ENCODE measurements around the gene CCDC192.

Gene CCDC192

DNA sequence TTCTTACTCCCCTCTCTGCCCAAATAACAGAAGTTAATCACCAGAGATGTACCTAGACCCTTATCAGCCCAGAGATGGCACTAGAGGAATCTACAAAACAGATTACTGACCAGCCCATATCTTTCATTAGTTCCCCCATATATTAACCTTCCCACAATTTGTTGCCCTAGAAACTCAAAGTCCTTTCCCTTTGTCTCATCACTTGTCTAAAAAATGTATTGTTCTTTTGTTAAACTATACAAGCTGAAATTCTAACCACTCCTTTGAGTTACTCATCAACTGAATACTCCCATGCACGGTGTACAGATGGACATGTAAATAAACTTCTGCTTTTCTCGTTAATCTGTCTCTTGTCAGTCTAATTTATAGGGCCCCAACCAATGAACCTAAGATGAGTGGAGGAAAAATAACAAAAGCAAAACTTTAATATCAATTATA lies 130.9 kb downstream of the CCDC192 start:
- TF ChIP-seq, protein P1, sequence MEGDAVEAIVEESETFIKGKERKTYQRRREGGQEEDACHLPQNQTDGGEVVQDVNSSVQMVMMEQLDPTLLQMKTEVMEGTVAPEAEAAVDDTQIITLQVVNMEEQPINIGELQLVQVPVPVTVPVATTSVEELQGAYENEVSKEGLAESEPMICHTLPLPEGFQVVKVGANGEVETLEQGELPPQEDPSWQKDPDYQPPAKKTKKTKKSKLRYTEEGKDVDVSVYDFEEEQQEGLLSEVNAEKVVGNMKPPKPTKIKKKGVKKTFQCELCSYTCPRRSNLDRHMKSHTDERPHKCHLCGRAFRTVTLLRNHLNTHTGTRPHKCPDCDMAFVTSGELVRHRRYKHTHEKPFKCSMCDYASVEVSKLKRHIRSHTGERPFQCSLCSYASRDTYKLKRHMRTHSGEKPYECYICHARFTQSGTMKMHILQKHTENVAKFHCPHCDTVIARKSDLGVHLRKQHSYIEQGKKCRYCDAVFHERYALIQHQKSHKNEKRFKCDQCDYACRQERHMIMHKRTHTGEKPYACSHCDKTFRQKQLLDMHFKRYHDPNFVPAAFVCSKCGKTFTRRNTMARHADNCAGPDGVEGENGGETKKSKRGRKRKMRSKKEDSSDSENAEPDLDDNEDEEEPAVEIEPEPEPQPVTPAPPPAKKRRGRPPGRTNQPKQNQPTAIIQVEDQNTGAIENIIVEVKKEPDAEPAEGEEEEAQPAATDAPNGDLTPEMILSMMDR (conservative IDR thresholded peaks at IDR 0.05; ENCODE audit: low read depth, low read length): no peak

DNA sequence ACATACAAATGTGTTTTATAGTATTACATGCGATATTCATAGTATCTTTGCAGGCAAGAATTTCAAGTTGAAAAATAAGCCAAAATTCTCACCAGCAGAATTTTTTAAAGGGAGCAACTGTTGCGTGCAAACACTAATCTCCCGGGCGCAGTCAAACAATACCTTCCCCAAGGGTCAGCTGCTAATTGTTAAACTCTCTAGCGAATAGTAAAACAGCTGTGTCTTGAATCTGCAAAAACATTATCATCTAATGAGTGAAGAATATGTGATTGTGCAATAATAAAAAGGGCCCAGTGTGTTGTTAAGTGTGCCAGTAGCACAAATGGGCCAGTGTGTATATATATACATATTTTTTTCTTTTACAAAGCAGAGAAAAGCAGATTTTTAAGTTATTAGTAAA lies 131.4 kb downstream of the CCDC192 start:
- H3K4me3 ChIP-seq (IDR thresholded peaks at IDR 0.05; ENCODE audit: insufficient read depth, low read depth, low read length): no peak overlapping the region
- no peak overlapping the region for H3K9ac ChIP-seq
- no peak overlapping the region for H3K27ac ChIP-seq
- H3K4me1 ChIP-seq (ENCODE audit: low read depth, poor library complexity, severe bottlenecking): no peaks in the 10 kb centered on the region
- H2AFZ ChIP-seq (ENCODE audit: low read depth): no peak overlapping the region
- H3K4me2 ChIP-seq: no peak overlapping the region
- H3K36me3 ChIP-seq (ENCODE audit: insufficient read depth): no peaks in the 10 kb centered on the region
- H4K20me1 ChIP-seq (ENCODE audit: insufficient read depth): no peaks in the 10 kb centered on the region
- TF ChIP-seq, protein P1 (conservative IDR thresholded peaks at IDR 0.05; ENCODE audit: low read depth, low read length): no peak
- H3K79me2 ChIP-seq (ENCODE audit: insufficient read depth, low read depth): no peaks in the 10 kb centered on the region
- H3K27me3 ChIP-seq (ENCODE audit: insufficient read depth, low read depth): no peaks in the 10 kb centered on the region

More for the DNA sequence above, 130.9 kb downstream of the CCDC192 start:
- H3K4me3 ChIP-seq (IDR thresholded peaks at IDR 0.05; ENCODE audit: insufficient read depth, low read depth, low read length): no peak overlapping the region
- no peak overlapping the region for H3K4me2 ChIP-seq
- no peak overlapping the region for H3K9ac ChIP-seq
- no peaks in the 10 kb centered on the region for H3K36me3 ChIP-seq (ENCODE audit: insufficient read depth)
- H4K20me1 ChIP-seq (ENCODE audit: insufficient read depth): no peaks in the 10 kb centered on the region
- no peaks in the 10 kb centered on the region for H3K4me1 ChIP-seq (ENCODE audit: low read depth, poor library complexity, severe bottlenecking)
- no peak overlapping the region for H3K27ac ChIP-seq
- H3K79me2 ChIP-seq (ENCODE audit: insufficient read depth, low read depth): no peaks in the 10 kb centered on the region
- no peak overlapping the region for H2AFZ ChIP-seq (ENCODE audit: low read depth)
- no peaks in the 10 kb centered on the region for H3K27me3 ChIP-seq (ENCODE audit: insufficient read depth, low read depth)

DNA sequence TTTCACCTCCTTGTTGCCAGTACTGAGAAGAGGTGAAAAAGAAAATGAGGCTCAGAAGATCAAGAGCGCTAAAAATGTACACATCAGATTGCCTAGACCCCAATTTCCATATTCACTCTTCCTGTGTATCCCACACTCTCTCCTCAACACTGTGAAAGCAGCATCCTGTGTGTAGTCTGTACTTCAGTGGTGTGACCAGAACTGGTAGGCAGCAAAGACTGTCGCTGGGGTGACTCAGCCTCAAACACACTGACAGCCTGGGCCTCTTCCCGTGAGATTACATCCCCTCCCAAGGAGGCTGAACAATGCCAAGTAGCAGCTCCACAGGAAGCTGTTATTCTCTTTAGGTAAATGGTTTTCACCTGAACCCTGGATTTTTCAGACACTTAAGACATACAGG lies 135.5 kb downstream of the CCDC192 start:
- H4K20me1 ChIP-seq (ENCODE audit: insufficient read depth): no peaks in the 10 kb centered on the region
- H3K27ac ChIP-seq: no peak overlapping the region
- peaks cover 5% of the 10 kb centered on the region for H3K4me1 ChIP-seq (ENCODE audit: low read depth, poor library complexity, severe bottlenecking)
- TF ChIP-seq, protein P1 (conservative IDR thresholded peaks at IDR 0.05; ENCODE audit: low read depth, low read length): no peak
- no peak overlapping the region for H3K9ac ChIP-seq
- no peak overlapping the region for H3K4me3 ChIP-seq (IDR thresholded peaks at IDR 0.05; ENCODE audit: insufficient read depth, low read depth, low read length)
- H3K79me2 ChIP-seq (ENCODE audit: insufficient read depth, low read depth): no peaks in the 10 kb centered on the region
- H3K4me2 ChIP-seq: no peak overlapping the region
- no peaks in the 10 kb centered on the region for H3K36me3 ChIP-seq (ENCODE audit: insufficient read depth)
- H2AFZ ChIP-seq (ENCODE audit: low read depth): no peak overlapping the region
- no peaks in the 10 kb centered on the region for H3K27me3 ChIP-seq (ENCODE audit: insufficient read depth, low read depth)

DNA sequence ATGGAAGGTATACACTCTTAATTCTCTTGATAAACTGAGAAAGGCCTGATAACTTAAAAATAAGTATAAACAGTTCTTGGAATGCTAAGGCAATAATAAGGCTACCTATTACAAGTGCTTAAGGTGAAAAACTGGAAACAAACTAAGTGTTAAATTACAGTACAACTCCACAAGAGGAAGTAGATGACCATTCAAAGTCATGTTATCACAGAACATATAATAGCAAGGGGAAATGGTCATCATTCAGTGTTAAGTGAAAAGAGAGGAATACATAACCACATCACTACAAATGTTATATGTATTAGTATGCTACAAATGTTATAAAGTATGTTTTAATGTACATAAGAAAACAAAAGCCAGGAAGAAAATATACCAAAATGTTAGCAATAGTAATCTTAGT lies 135.9 kb downstream of the CCDC192 start:
- H3K27ac ChIP-seq: no peak overlapping the region
- H3K4me1 ChIP-seq (ENCODE audit: low read depth, poor library complexity, severe bottlenecking): peaks cover 5% of the 10 kb centered on the region
- H3K79me2 ChIP-seq (ENCODE audit: insufficient read depth, low read depth): no peaks in the 10 kb centered on the region
- H3K4me3 ChIP-seq (IDR thresholded peaks at IDR 0.05; ENCODE audit: insufficient read depth, low read depth, low read length): no peak overlapping the region
- no peaks in the 10 kb centered on the region for H3K27me3 ChIP-seq (ENCODE audit: insufficient read depth, low read depth)
- no peaks in the 10 kb centered on the region for H3K36me3 ChIP-seq (ENCODE audit: insufficient read depth)
- H2AFZ ChIP-seq (ENCODE audit: low read depth): no peak overlapping the region
- TF ChIP-seq, protein P1 (conservative IDR thresholded peaks at IDR 0.05; ENCODE audit: low read depth, low read length): no peak
- H3K9ac ChIP-seq: no peak overlapping the region
- no peak overlapping the region for H3K4me2 ChIP-seq
- H4K20me1 ChIP-seq (ENCODE audit: insufficient read depth): no peaks in the 10 kb centered on the region

Data from KMS-11 (cell line).